ENCODE measurements around the gene ADAP1. TPM values are rescaled to one million over a fixed set of nuclear protein-coding genes. Genes with fewer than 3 reads are reported as not detected.

The ADAP1 gene
- polyA plus RNA-seq, 3 donors = 49.1 to 117 (median 72.2) TPM

GRCh38 chr7:983616-984071, 29.2 kb upstream of the ADAP1 start:
- peaks cover 0 to 20% of the 10 kb centered on the region in 2 donors for H3K27me3 ChIP-seq (ENCODE audit: control insufficient read depth in 2 of 2, insufficient read depth in 2 of 2, low read length in 2 of 2)
- no peaks in the 10 kb centered on the region for H3K36me3 Mint-ChIP-seq
- intact Hi-C loops (cut with micrococcal nuclease) = no loop called here

GRCh38 chr7:983004-983615, 28.6 kb upstream of the ADAP1 start, which contains the start of gene CYP2W1:
Gene CYP2W1 (plus strand): TSS chr7:983181. CDS start chr7:983212, 31 bp downstream.
- Histone ChIP-seq H3K79me2 (ENCODE audit: insufficient read depth, low read length) (no peaks in the 10 kb centered on the region), H3K36me3 (replicated peaks in 1 of 2; ENCODE audit: control insufficient read depth in 1 of 2, insufficient read depth in 2 of 2, low read length in 2 of 2) (no peaks in the 10 kb centered on the region), H3K4me2 (replicated peaks; ENCODE audit: extremely low read depth, low read length, poor library complexity, severe bottlenecking) (no peak within 1 kb of the TSS), H3K9ac (ENCODE audit: insufficient read depth, low read length, poor library complexity, severe bottlenecking) (no peak within 1 kb of the TSS), H3K27ac (ENCODE audit: low read depth in 1 of 2, low read length in 2 of 2) (no peak within 1 kb of the TSS), H3K4me3 (replicated peaks in 1 of 3; ENCODE audit: low read depth in 2 of 3, low read length in 3 of 3) (no peak within 1 kb of the TSS), H4K20me1 (ENCODE audit: insufficient read depth, low read length) (no peaks in the 10 kb centered on the region), H3K27me3 (ENCODE audit: control insufficient read depth in 2 of 2, insufficient read depth in 2 of 2, low read length in 2 of 2) (peaks cover 0 to 15% of the 10 kb centered on the region in 2 donors), H3K9me3 (replicated peaks in 1 of 2; ENCODE audit: control insufficient read depth in 1 of 2, insufficient read depth in 1 of 2, low read length in 2 of 2) (no peaks in the 10 kb centered on the region), H3K4me1 (ENCODE audit: control insufficient read depth in 1 of 2, insufficient read depth in 2 of 2, low read length in 2 of 2) (no peaks in the 10 kb centered on the region), H2AFZ (ENCODE audit: insufficient read depth, low read depth, low read length, poor library complexity, severe bottlenecking) (no peak within 1 kb of the TSS)
- 89% methylated on average over 29 of the region's 34 CpGs for WGBS (ENCODE audit: insufficient coverage)
- no peak for TF ChIP-seq CTCF (IDR thresholded peaks at IDR 0.05)
- Mint-ChIP-seq H3K4me3 (no peak within 1 kb of the TSS), H3K36me3 (no peaks in the 10 kb centered on the region), H3K9me3 (peaks cover 0 to 1% (median 0%) of the 10 kb centered on the region in 7 donors), H3K27me3 (ENCODE audit: low read depth in 3 of 3) (peaks cover 7 to 28% (median 11%) of the 10 kb centered on the region in 3 donors), H3K4me1 (no peaks in the 10 kb centered on the region), H3K27ac (no peak within 1 kb of the TSS)
- no peak for DNase-seq
- intact Hi-C loops (cut with micrococcal nuclease) = no loop called here

More at GRCh38 chr7:983616-984071, 29.2 kb upstream of the ADAP1 start:
- no peak overlapping the region for H3K4me3 Mint-ChIP-seq
- no peak overlapping the region for H3K9ac ChIP-seq (ENCODE audit: insufficient read depth, low read length, poor library complexity, severe bottlenecking)
- no peaks in the 10 kb centered on the region for H3K4me1 Mint-ChIP-seq
- no peak for DNase-seq
- no peak overlapping the region for H2AFZ ChIP-seq (ENCODE audit: insufficient read depth, low read depth, low read length, poor library complexity, severe bottlenecking)
- H3K79me2 ChIP-seq (ENCODE audit: insufficient read depth, low read length) = no peaks in the 10 kb centered on the region
- no peaks in the 10 kb centered on the region for H4K20me1 ChIP-seq (ENCODE audit: insufficient read depth, low read length)
- H3K27ac Mint-ChIP-seq = no peak overlapping the region
- no peak overlapping the region for H3K27ac ChIP-seq (ENCODE audit: low read depth in 1 of 2, low read length in 2 of 2)
- no peaks in the 10 kb centered on the region for H3K36me3 ChIP-seq (replicated peaks in 1 of 2; ENCODE audit: control insufficient read depth in 1 of 2, insufficient read depth in 2 of 2, low read length in 2 of 2)
- 98% methylated on average over 19 of the region's 20 CpGs for WGBS (ENCODE audit: insufficient coverage)
- peaks cover 0 to 4% of the 10 kb centered on the region in 2 donors for H3K4me1 ChIP-seq (ENCODE audit: control insufficient read depth in 1 of 2, insufficient read depth in 2 of 2, low read length in 2 of 2)
- no peaks in the 10 kb centered on the region for H3K9me3 ChIP-seq (replicated peaks in 1 of 2; ENCODE audit: control insufficient read depth in 1 of 2, insufficient read depth in 1 of 2, low read length in 2 of 2)
- H3K4me2 ChIP-seq (replicated peaks; ENCODE audit: extremely low read depth, low read length, poor library complexity, severe bottlenecking) = no peak overlapping the region
- peaks cover 9 to 33% (median 11%) of the 10 kb centered on the region in 3 donors for H3K27me3 Mint-ChIP-seq (ENCODE audit: low read depth in 3 of 3)
- TF ChIP-seq CTCF (IDR thresholded peaks at IDR 0.05) = no peak
- no peak overlapping the region for H3K4me3 ChIP-seq (replicated peaks in 1 of 3; ENCODE audit: low read depth in 2 of 3, low read length in 3 of 3)
- peaks cover 0 to 1% (median 0%) of the 10 kb centered on the region in 7 donors for H3K9me3 Mint-ChIP-seq
